Lower lobe of right lung (tissue), 2 donors: ENCODE results near the gene PATL2. TPM values are rescaled to one million over a fixed set of nuclear protein-coding genes. Genes with fewer than 3 reads are reported as not detected.

Source experiments
- ATAC-seq, 2 donors: fragments of 200-7000 bp; cut with Tn5 transposase; one replicate each; pipeline ENCODE4 v1.9.1; 2020 to 2022; ENCODE audit warnings: mild to moderate bottlenecking in 2 of 2, moderate library complexity in 2 of 2
- DNase-seq: peaks from one replicate; pipeline ENCODE4 v3.0.0-alpha.2; 2020
- H3K27ac ChIP-seq: fragments of 200-600 bp; one replicate; pipeline ENCODE4 v1.8.0; 2022
- H3K27me3 ChIP-seq: fragments of 200-600 bp; one replicate; pipeline ENCODE4 v1.8.0; 2022; ENCODE audit warnings: low read depth
- H3K36me3 ChIP-seq: fragments of 200-600 bp; one replicate; pipeline ENCODE4 v1.8.0; 2022; ENCODE audit warnings: mild to moderate bottlenecking
- H3K4me1 ChIP-seq: fragments of 200-600 bp; one replicate; pipeline ENCODE4 v1.8.0; 2022
- H3K4me3 ChIP-seq: fragments of 200-600 bp; one replicate; pipeline ENCODE4 v1.8.0; 2022; ENCODE audit warnings: mild to moderate bottlenecking
- H3K9me3 ChIP-seq: fragments of 200-600 bp; one replicate; pipeline ENCODE4 v1.8.0; 2022
- CTCF ChIP-seq: fragments of 200-600 bp; IDR thresholded peaks from one replicate; pipeline ENCODE4 v1.8.0; 2022; ENCODE audit warnings: antibody characterized with exemption, mild to moderate bottlenecking
- intact Hi-C: fragments of 100-400 bp; cut with DNase I; formaldehyde crosslinking; loops from one replicate; pipeline ENCODE4 v1.11.0; 2022
- total RNA-seq: library from RNA; stranded (reverse); fragmentation: NEBNext Ultra II Directional; extraction: Animal tissue kit (Norgen Biotek cat#: 25700); gene quantifications from one replicate; pipeline ENCODE4 v1.2.1, GENCODE V29; 2021
- donor health status: DM: no; HTN: yes; CAD: no; lungs with severe emphysema.

Gene PATL2
- total RNA-seq, 1 donor from 2014 or later: 4.5 TPM

GRCh38 chr15:44662478-44663409 lies 48.4 kb downstream of the PATL2 start:
- peak overlapping the region; percentile 82 for H3K4me3 ChIP-seq
- ATAC-seq (peak; percentile 80 to 83), DNase-seq (peak; percentile 81)
- H3K27me3 ChIP-seq: no peaks in the 10 kb centered on the region
- H3K27ac ChIP-seq: peak overlapping the region; percentile 98
- H3K9me3 ChIP-seq: no peaks in the 10 kb centered on the region
- peaks cover 23% of the 10 kb centered on the region for H3K36me3 ChIP-seq
- no peak for TF ChIP-seq CTCF
- peaks cover 37% of the 10 kb centered on the region for H3K4me1 ChIP-seq
- intact Hi-C loops: loop anchor here (10.0 kb wide), 1 partner anchor 72 kb away; the partner anchor contains the start of gene TRIM69

- peak overlapping the region; percentile 98 for H3K27ac ChIP-seq
- no peak for ATAC-seq
- TF ChIP-seq CTCF: no peak
- H3K4me1 ChIP-seq: peaks cover 34% of the 10 kb centered on the region
- no peaks in the 10 kb centered on the region for H3K9me3 ChIP-seq
- H3K36me3 ChIP-seq: peaks cover 34% of the 10 kb centered on the region
- DNase-seq: no peak
- no peaks in the 10 kb centered on the region for H3K27me3 ChIP-seq
- intact Hi-C loops: loop anchor here (10.0 kb wide), 1 partner anchor 73 kb away; the partner anchor contains the start of gene TRIM69
- peak overlapping the region; percentile 82 for H3K4me3 ChIP-seq
Measured at GRCh38 chr15:44661576-44661975, 49.5 kb downstream of the PATL2 start.

- no peak for DNase-seq
- Histone ChIP-seq H3K4me3 (no peak overlapping the region), H3K36me3 (peaks cover 59% of the 10 kb centered on the region), H3K9me3 (no peaks in the 10 kb centered on the region), H3K4me1 (peaks cover 28% of the 10 kb centered on the region), H3K27ac (no peak overlapping the region), H3K27me3 (no peaks in the 10 kb centered on the region)
- no peak for ATAC-seq
- no peak for TF ChIP-seq CTCF
- intact Hi-C loops: no loop called here
Measured at GRCh38 chr15:44659056-44659455, 52.1 kb downstream of the PATL2 start.

- no peak for DNase-seq
- Histone ChIP-seq H3K27ac (no peak overlapping the region), H3K4me1 (peaks cover 22% of the 10 kb centered on the region), H3K4me3 (no peak overlapping the region), H3K27me3 (no peaks in the 10 kb centered on the region), H3K9me3 (no peaks in the 10 kb centered on the region), H3K36me3 (peaks cover 76% of the 10 kb centered on the region)
- no peak for ATAC-seq
- no peak for TF ChIP-seq CTCF
- intact Hi-C loops: no loop called here
Measured at GRCh38 chr15:44657378-44657777, 53.7 kb downstream of the PATL2 start.

- DNase-seq: no peak
- H3K9me3 ChIP-seq: no peaks in the 10 kb centered on the region
- H3K4me1 ChIP-seq: peaks cover 18% of the 10 kb centered on the region
- H3K27me3 ChIP-seq: no peaks in the 10 kb centered on the region
- H3K36me3 ChIP-seq: peaks cover 81% of the 10 kb centered on the region
- TF ChIP-seq CTCF: no peak
- ATAC-seq: no peak
- intact Hi-C loops: no loop called here
- no peak overlapping the region for H3K27ac ChIP-seq
- H3K4me3 ChIP-seq: no peak overlapping the region
Measured at GRCh38 chr15:44656913-44657312, 54.2 kb downstream of the PATL2 start.
